HG03039 (cell line): ENCODE data around the gene PTBP1.

Experiments used
- ATAC-seq: cut with Tn5 transposase; IDR thresholded peaks from one replicate; pipeline ENCODE4 v1.9.1; 2021; ENCODE audit warnings: mild to moderate bottlenecking, moderate library complexity; ENCODE audit not compliant: unreplicated experiment

The PTBP1 gene

GRCh38 chr19:795691-796581, 1.3 kb upstream of the PTBP1 start:
- ATAC-seq = no peak

GRCh38 chr19:797528-798414, 519 bp downstream of the PTBP1 start:
- ATAC-seq = peak; percentile 37

- ATAC-seq = no peak
Measured at GRCh38 chr19:798415-799075, 1.3 kb downstream of the PTBP1 start.

GRCh38 chr19:799076-799881, 2.0 kb downstream of the PTBP1 start:
- ATAC-seq = no peak

GRCh38 chr19:800360-801029, 3.2 kb downstream of the PTBP1 start:
- no peak for ATAC-seq

GRCh38 chr19:801030-801860, 4.0 kb downstream of the PTBP1 start:
- ATAC-seq = no peak

GRCh38 chr19:801861-802497, 4.7 kb downstream of the PTBP1 start:
- no peak for ATAC-seq

GRCh38 chr19:802498-803098, 5.3 kb downstream of the PTBP1 start:
- no peak for ATAC-seq

GRCh38 chr19:803099-803561, 5.9 kb downstream of the PTBP1 start:
- no peak for ATAC-seq

- ATAC-seq = no peak
Measured at GRCh38 chr19:803686-804418, 6.6 kb downstream of the PTBP1 start.

GRCh38 chr19:804419-805165, 7.3 kb downstream of the PTBP1 start:
- ATAC-seq = no peak

- ATAC-seq = no peak
Measured at GRCh38 chr19:805166-805551, 7.9 kb downstream of the PTBP1 start.

- no peak for ATAC-seq
Measured at GRCh38 chr19:805600-806550, 8.6 kb downstream of the PTBP1 start.

GRCh38 chr19:806815-807421, 9.7 kb downstream of the PTBP1 start:
- no peak for ATAC-seq
